ENCODE data around the gene GPC1.

GPC1 gene

GRCh38 chr2:240407090-240407489 lies 28.4 kb upstream of the GPC1 start:
- TF ChIP-seq CTCF (IDR thresholded peaks at IDR 0.05; ENCODE audit: extremely low read depth, insufficient read depth, missing control alignments), result no peak
- in situ Hi-C loops (cut with MboI; ENCODE audit: low pct_unique_long_range_greater_than_20kb, low sequenced_read_pairs, unreplicated experiment), result no loop called here
- DNase-seq (ENCODE audit: low spot score), result no peak

GRCh38 chr2:240410004-240410403 lies 25.5 kb upstream of the GPC1 start:
- in situ Hi-C loops (cut with MboI; ENCODE audit: low pct_unique_long_range_greater_than_20kb, low sequenced_read_pairs, unreplicated experiment), result no loop called here
- no peak for DNase-seq (ENCODE audit: low spot score)
- no peak for TF ChIP-seq CTCF (IDR thresholded peaks at IDR 0.05; ENCODE audit: extremely low read depth, insufficient read depth, missing control alignments)

GRCh38 chr2:240410808-240411207 lies 24.7 kb upstream of the GPC1 start:
- in situ Hi-C loops (cut with MboI; ENCODE audit: low pct_unique_long_range_greater_than_20kb, low sequenced_read_pairs, unreplicated experiment), result no loop called here
- DNase-seq (ENCODE audit: low spot score), result no peak
- TF ChIP-seq CTCF (IDR thresholded peaks at IDR 0.05; ENCODE audit: extremely low read depth, insufficient read depth, missing control alignments), result no peak

- in situ Hi-C loops (cut with MboI; ENCODE audit: low pct_unique_long_range_greater_than_20kb, low sequenced_read_pairs, unreplicated experiment), result no loop called here
- TF ChIP-seq CTCF (IDR thresholded peaks at IDR 0.05; ENCODE audit: extremely low read depth, insufficient read depth, missing control alignments), result no peak
Observed at GRCh38 chr2:240411261-240412160, 24.0 kb upstream of the GPC1 start.

GRCh38 chr2:240412211-240412861 lies 23.1 kb upstream of the GPC1 start:
- no peak for TF ChIP-seq CTCF (IDR thresholded peaks at IDR 0.05; ENCODE audit: extremely low read depth, insufficient read depth, missing control alignments)
- in situ Hi-C loops (cut with MboI; ENCODE audit: low pct_unique_long_range_greater_than_20kb, low sequenced_read_pairs, unreplicated experiment), result no loop called here
- DNase-seq (ENCODE audit: low spot score), result no peak

More at GRCh38 chr2:240411261-240412160, 24.0 kb upstream of the GPC1 start:
- no peak for DNase-seq (ENCODE audit: low spot score)

- TF ChIP-seq CTCF (IDR thresholded peaks at IDR 0.05; ENCODE audit: extremely low read depth, insufficient read depth, missing control alignments), result no peak
- in situ Hi-C loops (cut with MboI; ENCODE audit: low pct_unique_long_range_greater_than_20kb, low sequenced_read_pairs, unreplicated experiment), result no loop called here
- no peak for DNase-seq (ENCODE audit: low spot score)
Observed at GRCh38 chr2:240412975-240413812, 22.3 kb upstream of the GPC1 start.
